Testis (tissue), 2 donors: ENCODE results near the gene APLF.

Experiments
- POLR2A ChIP-seq: fragments of 450-650 bp; IDR thresholded peaks from one replicate; pipeline ENCODE4 v1.6.1; 2017; ENCODE audit warnings: antibody characterized with exemption, mild to moderate bottlenecking, moderate library complexity
- TF ChIP-seq, protein P1 (sequence below), 3 experiments: fragments of 450-650 bp in 2 of 3; fragments of 200-600 bp in 1 of 3; sonication (generic) in 1 of 3; IDR thresholded peaks; one replicate each; pipeline ENCODE4 v1.5.1; 2016 to 2019; ENCODE audit warnings: antibody characterized with exemption in 3 of 3, mild to moderate bottlenecking in 2 of 3, moderate library complexity in 1 of 3

DNA sequence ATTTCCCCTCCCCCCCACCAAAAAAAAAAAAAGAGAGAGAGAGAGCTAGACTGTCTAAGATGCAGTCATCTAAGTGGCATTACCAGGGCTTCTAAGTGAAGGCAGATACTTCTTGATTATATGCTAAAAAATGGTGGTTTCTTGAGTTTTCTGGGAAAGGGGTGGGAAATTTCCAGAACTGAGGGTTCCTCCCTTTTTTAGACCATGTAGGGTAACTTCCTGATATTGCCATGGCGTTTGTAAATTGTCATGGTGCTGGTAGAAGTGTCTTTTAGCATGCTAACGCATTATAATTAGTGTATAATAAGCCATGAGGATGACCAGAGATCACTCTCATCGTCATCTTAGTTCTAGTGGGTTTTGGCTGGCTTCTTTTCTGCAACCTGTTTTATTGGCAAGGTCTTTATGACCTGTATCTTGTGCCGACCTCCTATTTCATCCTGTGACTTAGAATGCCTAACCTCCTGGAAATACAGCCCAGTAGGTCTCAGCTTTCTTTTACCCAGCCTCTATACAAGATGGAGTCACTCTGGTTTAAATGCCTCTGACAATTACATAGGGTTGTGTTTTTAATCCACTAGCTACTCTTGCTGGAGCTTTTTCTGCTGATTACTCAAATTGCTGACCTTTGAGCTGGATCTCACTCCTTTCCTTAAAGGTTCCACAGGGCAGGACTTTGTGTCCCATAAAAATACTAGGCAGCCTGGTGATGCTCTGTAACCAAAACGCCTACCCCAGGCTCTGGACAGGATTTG, 145.6 kb downstream of the APLF start:
- TF ChIP-seq, protein P1, sequence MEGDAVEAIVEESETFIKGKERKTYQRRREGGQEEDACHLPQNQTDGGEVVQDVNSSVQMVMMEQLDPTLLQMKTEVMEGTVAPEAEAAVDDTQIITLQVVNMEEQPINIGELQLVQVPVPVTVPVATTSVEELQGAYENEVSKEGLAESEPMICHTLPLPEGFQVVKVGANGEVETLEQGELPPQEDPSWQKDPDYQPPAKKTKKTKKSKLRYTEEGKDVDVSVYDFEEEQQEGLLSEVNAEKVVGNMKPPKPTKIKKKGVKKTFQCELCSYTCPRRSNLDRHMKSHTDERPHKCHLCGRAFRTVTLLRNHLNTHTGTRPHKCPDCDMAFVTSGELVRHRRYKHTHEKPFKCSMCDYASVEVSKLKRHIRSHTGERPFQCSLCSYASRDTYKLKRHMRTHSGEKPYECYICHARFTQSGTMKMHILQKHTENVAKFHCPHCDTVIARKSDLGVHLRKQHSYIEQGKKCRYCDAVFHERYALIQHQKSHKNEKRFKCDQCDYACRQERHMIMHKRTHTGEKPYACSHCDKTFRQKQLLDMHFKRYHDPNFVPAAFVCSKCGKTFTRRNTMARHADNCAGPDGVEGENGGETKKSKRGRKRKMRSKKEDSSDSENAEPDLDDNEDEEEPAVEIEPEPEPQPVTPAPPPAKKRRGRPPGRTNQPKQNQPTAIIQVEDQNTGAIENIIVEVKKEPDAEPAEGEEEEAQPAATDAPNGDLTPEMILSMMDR (IDR thresholded peaks at IDR 0.05) = no peak
- TF ChIP-seq POLR2A = no peak
